Ascending aorta (tissue), 2 donors: ENCODE results near the gene MAML3. TPM values are rescaled to one million over a fixed set of nuclear protein-coding genes. Genes with fewer than 3 reads are reported as not detected.

Source experiments
- DNase-seq, 2 donors: peaks; one replicate each; pipeline ENCODE4 v3.0.0-alpha.2; 2019; ENCODE audit warnings: low spot score in 2 of 2
- H3K27ac ChIP-seq, 2 donors: fragments of 200-600 bp; sonication (generic); one replicate each; pipeline ENCODE4 v1.5.1; 2016 to 2017; ENCODE audit warnings: mild to moderate bottlenecking in 1 of 2
- H3K27me3 ChIP-seq: fragments of 200-600 bp; sonication (generic); one replicate; pipeline ENCODE4 v1.5.1; 2017
- H3K36me3 ChIP-seq, 2 donors: fragments of 200-600 bp; sonication (generic); one replicate each; pipeline ENCODE4 v1.5.1; 2016
- H3K4me1 ChIP-seq, 2 donors: fragments of 200-600 bp; sonication (generic); one replicate each; pipeline ENCODE4 v1.5.1; 2016 to 2017; ENCODE audit warnings: mild to moderate bottlenecking in 1 of 2
- H3K4me3 ChIP-seq, 2 donors: fragments of 200-600 bp; sonication (generic); one replicate each; pipeline ENCODE4 v1.5.1; 2016 to 2017; ENCODE audit warnings: mild to moderate bottlenecking in 1 of 2
- H3K9me3 ChIP-seq, 2 donors: fragments of 200-600 bp; sonication (generic); one replicate each; pipeline ENCODE4 v1.5.1; 2016
- CTCF ChIP-seq, 3 experiments: fragments of 200-600 bp in 2 of 3; fragments of 450-650 bp in 1 of 3; sonication (generic) in 2 of 3; IDR thresholded peaks; one replicate each; pipeline ENCODE4 v1.5.1; 2016 to 2019; ENCODE audit warnings: antibody characterized with exemption in 3 of 3, mild to moderate bottlenecking in 1 of 3, moderate library complexity in 1 of 3
- intact Hi-C: fragments of 100-400 bp; cut with DNase I; formaldehyde crosslinking; loops from one replicate; pipeline ENCODE4 v1.15.1; 2023
- total RNA-seq: library from RNA; depleted of rRNA; stranded (reverse); fragments of >200 nt; gene quantifications from one replicate; pipeline ENCODE4 v1.1.0, GENCODE V29; 2016

Gene MAML3
- total RNA-seq, 1 donor from 2014 or later, result 4.7 TPM

GRCh38 chr4:139935911-139936310 lies 218.1 kb downstream of the MAML3 start:
- no peak for DNase-seq
- Histone ChIP-seq H3K27me3 (no peaks in the 10 kb centered on the region), H3K36me3 (no peaks in the 10 kb centered on the region), H3K9me3 (no peaks in the 10 kb centered on the region), H3K4me1 (peaks cover 0 to 4% of the 10 kb centered on the region in 2 donors), H3K4me3 (no peak overlapping the region), H3K27ac (no peak overlapping the region)
- no peak for TF ChIP-seq CTCF (IDR thresholded peaks at IDR 0.05)
- intact Hi-C loops, result no loop called here

- no peaks in the 10 kb centered on the region for H3K36me3 ChIP-seq
- no peaks in the 10 kb centered on the region for H3K27me3 ChIP-seq
- no peak for DNase-seq
- intact Hi-C loops, result no loop called here
- no peaks in the 10 kb centered on the region for H3K9me3 ChIP-seq
- TF ChIP-seq CTCF (IDR thresholded peaks at IDR 0.05), result no peak
- H3K27ac ChIP-seq, result no peak overlapping the region
- no peaks in the 10 kb centered on the region for H3K4me1 ChIP-seq
- no peak overlapping the region for H3K4me3 ChIP-seq
Observed at GRCh38 chr4:139934708-139935195, 219.2 kb downstream of the MAML3 start.

- Histone ChIP-seq H3K9me3 (no peaks in the 10 kb centered on the region), H3K36me3 (no peaks in the 10 kb centered on the region), H3K4me3 (no peak overlapping the region), H3K27ac (no peak overlapping the region), H3K4me1 (no peaks in the 10 kb centered on the region), H3K27me3 (no peaks in the 10 kb centered on the region)
- intact Hi-C loops, result no loop called here
- DNase-seq, result no peak
- TF ChIP-seq CTCF (IDR thresholded peaks at IDR 0.05), result no peak
Observed at GRCh38 chr4:139934057-139934707, 219.8 kb downstream of the MAML3 start.

DNA sequence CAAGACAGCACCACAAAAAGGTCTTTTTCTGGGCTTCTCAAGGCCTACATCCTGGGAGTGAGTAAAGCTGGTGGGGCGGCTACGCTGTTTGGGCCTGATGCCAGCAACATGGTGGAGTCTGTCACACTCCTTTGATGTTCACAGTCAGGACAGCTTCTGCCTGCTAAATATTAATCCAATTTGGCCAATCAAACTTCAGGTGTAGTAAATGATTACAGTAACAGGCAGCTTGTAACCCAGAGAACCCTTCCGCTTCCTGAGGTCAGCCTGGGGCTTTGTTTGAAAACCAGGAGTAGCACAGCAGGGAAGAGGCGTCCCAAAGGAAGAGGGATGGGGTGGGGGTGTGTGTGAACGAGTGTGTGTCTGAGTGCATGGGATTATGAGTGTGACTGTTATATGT lies 220.4 kb downstream of the MAML3 start:
- no peaks in the 10 kb centered on the region for H3K36me3 ChIP-seq
- H3K4me3 ChIP-seq, result no peak overlapping the region
- DNase-seq, result no peak
- no peaks in the 10 kb centered on the region for H3K4me1 ChIP-seq
- TF ChIP-seq CTCF (IDR thresholded peaks at IDR 0.05), result no peak
- no peaks in the 10 kb centered on the region for H3K9me3 ChIP-seq
- intact Hi-C loops, result no loop called here
- no peak overlapping the region for H3K27ac ChIP-seq
- H3K27me3 ChIP-seq, result no peaks in the 10 kb centered on the region

DNA sequence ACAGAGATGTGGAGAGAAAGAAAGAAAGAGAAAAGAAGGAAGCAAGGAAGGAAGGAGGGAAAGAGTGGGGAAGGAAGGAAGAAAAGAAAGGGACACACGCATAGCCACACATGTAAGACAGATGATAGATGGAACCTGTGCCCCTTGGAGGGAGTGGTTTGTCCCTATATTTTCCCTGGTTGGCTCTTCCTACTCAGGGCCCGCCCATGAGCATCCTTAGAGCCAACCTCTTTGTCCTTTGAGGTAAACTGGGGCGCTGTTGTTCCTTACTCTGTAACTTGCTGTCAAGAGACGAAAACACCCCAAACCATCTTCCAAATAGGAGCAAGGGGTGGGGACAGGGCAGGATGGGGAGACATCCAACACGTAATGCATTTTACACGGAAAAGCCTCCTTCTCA lies 220.9 kb downstream of the MAML3 start:
- Histone ChIP-seq H3K9me3 (no peaks in the 10 kb centered on the region), H3K27me3 (no peaks in the 10 kb centered on the region), H3K27ac (no peak overlapping the region), H3K36me3 (no peaks in the 10 kb centered on the region), H3K4me1 (no peaks in the 10 kb centered on the region), H3K4me3 (no peak overlapping the region)
- TF ChIP-seq CTCF (IDR thresholded peaks at IDR 0.05), result no peak
- DNase-seq, result no peak
- intact Hi-C loops, result no loop called here

GRCh38 chr4:139924782-139925181 lies 229.2 kb downstream of the MAML3 start:
- H3K27ac ChIP-seq, result no peak overlapping the region
- intact Hi-C loops, result no loop called here
- no peak for TF ChIP-seq CTCF (IDR thresholded peaks at IDR 0.05)
- no peak for DNase-seq
- H3K9me3 ChIP-seq, result no peaks in the 10 kb centered on the region
- H3K36me3 ChIP-seq, result no peaks in the 10 kb centered on the region
- no peaks in the 10 kb centered on the region for H3K27me3 ChIP-seq
- peaks cover 3 to 18% of the 10 kb centered on the region in 2 donors for H3K4me1 ChIP-seq
- H3K4me3 ChIP-seq, result no peak overlapping the region
